Cardiac muscle cell (in vitro differentiated cells and primary cell): ENCODE results near the gene MARCHF10. TPM values are rescaled to one million over a fixed set of nuclear protein-coding genes. Genes with fewer than 3 reads are reported as not detected.

Experiments
- DNase-seq, 2 donors: peaks; one replicate each; pipeline versions ENCODE4 v3.0.0 to v3.0.0-alpha.2; 2010 to 2017; ENCODE audit warnings: low read depth in 1 of 2, low spot score in 1 of 2
- H3K27ac ChIP-seq: fragments of 200-600 bp; sonication (generic); 2 replicates; pipeline ENCODE4 v1.5.1; 2016
- H3K27me3 ChIP-seq: fragments of 200-600 bp; sonication (generic); 2 replicates; pipeline ENCODE4 v1.6.0; 2016; ENCODE audit warnings: control low read depth
- H3K36me3 ChIP-seq: fragments of 200-600 bp; sonication (generic); 2 replicates; pipeline ENCODE4 v1.5.1; 2016; ENCODE audit warnings: control low read depth
- H3K4me1 ChIP-seq: fragments of 200-600 bp; sonication (generic); 2 replicates; pipeline ENCODE4 v1.8.1; 2017; ENCODE audit warnings: low read depth, mild to moderate bottlenecking, mixed run types
- H3K4me3 ChIP-seq: fragments of 200-600 bp; sonication (generic); 2 replicates; pipeline ENCODE4 v1.5.1; 2016; ENCODE audit warnings: mild to moderate bottlenecking
- H3K9me3 ChIP-seq: fragments of 200-600 bp; sonication (generic); 2 replicates; pipeline ENCODE4 v1.5.1; 2017; ENCODE audit warnings: low read depth, mild to moderate bottlenecking, control low read depth
- polyA plus RNA-seq: library from polyadenylated mRNA; unstranded; fragments of >200 nt; fragmentation: Nextera tagmentation; extraction: Ambion mirVana; gene quantifications from 2 replicates; pipeline ENCODE4 v1.2.1, GENCODE V29; 2016
- total RNA-seq: library from RNA; depleted of rRNA; stranded (reverse); fragments of >200 nt; gene quantifications from 2 replicates; pipeline ENCODE4 v1.2.3, GENCODE V29; 2016
- TF ChIP-seq, protein P1 (sequence below): IDR thresholded peaks from 2 replicates; pipeline ENCODE4 v1.5.1; 2012; ENCODE audit warnings: low read depth, mild to moderate bottlenecking, low read length

Gene MARCHF10
- total and polyA plus RNA-seq, 2 experiments from 2014 or later: 0.77 to 1.1 TPM

DNA sequence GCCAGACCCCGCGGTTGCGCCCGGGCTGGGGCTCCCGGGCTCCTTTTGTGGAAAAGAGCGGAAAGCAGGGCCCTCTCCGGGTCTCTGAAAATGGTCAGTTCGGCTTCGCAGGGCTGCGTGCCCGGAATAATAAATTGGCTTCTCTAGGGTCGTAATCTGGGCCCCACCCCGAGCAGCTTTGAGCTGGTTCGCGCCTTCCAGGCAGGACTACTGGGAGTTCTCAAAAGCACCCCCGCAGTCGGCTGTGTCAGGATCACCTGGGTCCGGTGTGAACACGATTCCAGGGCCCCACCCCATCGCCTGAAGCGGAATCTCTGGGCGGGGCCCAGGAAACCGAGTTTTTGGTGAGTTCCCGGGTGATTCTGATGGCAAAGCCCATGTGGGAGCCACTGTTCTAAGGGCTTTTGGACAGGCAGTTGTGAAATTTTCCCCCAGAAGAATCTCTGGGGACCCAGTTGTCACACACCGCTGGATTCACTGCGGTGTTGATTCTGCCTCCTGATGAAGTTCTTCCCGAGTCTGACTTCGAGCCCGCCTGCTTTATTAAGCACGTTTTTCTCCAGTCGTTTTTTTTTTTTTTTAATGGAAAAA, 103.6 kb downstream of the MARCHF10 start:
- H3K9me3 ChIP-seq: no peaks in the 10 kb centered on the region
- peak overlapping the region; percentile 69 for H3K4me3 ChIP-seq
- TF ChIP-seq, protein P1, sequence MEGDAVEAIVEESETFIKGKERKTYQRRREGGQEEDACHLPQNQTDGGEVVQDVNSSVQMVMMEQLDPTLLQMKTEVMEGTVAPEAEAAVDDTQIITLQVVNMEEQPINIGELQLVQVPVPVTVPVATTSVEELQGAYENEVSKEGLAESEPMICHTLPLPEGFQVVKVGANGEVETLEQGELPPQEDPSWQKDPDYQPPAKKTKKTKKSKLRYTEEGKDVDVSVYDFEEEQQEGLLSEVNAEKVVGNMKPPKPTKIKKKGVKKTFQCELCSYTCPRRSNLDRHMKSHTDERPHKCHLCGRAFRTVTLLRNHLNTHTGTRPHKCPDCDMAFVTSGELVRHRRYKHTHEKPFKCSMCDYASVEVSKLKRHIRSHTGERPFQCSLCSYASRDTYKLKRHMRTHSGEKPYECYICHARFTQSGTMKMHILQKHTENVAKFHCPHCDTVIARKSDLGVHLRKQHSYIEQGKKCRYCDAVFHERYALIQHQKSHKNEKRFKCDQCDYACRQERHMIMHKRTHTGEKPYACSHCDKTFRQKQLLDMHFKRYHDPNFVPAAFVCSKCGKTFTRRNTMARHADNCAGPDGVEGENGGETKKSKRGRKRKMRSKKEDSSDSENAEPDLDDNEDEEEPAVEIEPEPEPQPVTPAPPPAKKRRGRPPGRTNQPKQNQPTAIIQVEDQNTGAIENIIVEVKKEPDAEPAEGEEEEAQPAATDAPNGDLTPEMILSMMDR: no peak
- no peaks in the 10 kb centered on the region for H3K36me3 ChIP-seq
- H3K4me1 ChIP-seq: peaks cover 15% of the 10 kb centered on the region
- no peaks in the 10 kb centered on the region for H3K27me3 ChIP-seq
- DNase-seq: peak; percentile 29 to 44
- H3K27ac ChIP-seq: peak overlapping the region; percentile 70

DNA sequence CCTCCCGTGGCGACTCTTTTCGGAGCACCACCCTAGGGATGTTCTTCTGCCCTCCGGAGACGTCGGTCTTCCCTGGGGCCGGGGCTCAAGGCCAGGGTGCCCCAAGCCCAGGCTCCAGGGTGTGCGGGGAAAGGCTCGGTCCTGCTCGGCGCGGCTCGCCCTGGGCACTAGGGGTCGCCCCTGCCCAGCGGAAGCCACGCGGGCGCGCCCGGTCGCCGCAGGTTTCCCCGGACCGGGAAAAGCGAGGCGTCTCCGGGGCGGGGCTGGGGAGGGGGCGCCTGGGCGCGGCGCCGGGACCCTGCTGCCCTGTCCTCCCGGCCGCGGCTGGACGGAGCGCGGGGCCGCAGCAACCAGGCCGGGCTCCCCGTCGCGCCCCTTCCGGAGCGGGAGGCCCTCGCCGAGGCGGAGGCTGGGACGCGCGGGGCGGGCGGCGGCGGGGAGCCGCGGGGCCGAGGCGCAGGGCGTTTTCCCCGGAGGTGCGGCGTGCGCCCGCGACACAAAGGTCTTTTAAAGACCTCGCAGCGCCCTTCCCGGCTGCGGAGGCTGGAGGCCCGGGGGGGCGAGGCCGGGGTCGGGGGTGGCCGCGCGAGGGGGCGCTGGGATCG, 104.2 kb downstream of the MARCHF10 start:
- DNase-seq: peak; percentile 70 to 87
- Histone ChIP-seq H3K27ac (peak overlapping the region; percentile 70), H3K36me3 (no peaks in the 10 kb centered on the region), H3K27me3 (no peaks in the 10 kb centered on the region), H3K9me3 (no peaks in the 10 kb centered on the region), H3K4me1 (peaks cover 15% of the 10 kb centered on the region), H3K4me3 (peak overlapping the region; percentile 69)
- TF ChIP-seq, protein P1: peak; percentile 70

DNA sequence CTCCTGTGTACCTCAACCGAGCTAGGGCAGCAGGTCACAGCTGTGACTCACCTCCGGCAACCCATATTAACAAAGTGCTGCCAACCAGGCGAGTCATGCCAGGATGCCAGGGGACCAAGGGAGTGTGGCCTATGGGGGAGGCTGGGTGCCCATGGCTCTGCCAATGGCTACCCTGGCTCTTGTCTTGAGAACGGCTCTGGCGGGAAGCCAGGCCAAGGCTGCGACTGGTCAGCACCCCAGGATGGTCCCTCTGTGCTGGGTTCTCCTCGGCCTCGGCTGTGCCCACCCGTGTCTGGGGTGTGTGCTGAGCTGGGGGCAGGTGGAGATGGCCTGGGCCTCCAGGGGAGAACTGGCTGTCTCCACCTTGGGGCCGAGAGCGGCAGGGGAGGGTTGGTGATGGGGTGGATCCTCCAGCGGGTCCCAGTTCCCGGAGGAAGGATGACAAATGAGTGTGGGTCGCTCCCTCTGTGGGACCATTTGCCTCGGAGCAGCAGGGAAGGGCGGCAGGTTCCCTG, 104.8 kb downstream of the MARCHF10 start:
- no peaks in the 10 kb centered on the region for H3K36me3 ChIP-seq
- no peaks in the 10 kb centered on the region for H3K27me3 ChIP-seq
- peaks cover 15% of the 10 kb centered on the region for H3K4me1 ChIP-seq
- H3K4me3 ChIP-seq: no peak overlapping the region
- H3K9me3 ChIP-seq: no peaks in the 10 kb centered on the region
- TF ChIP-seq, protein P1: no peak
- DNase-seq: no peak
- H3K27ac ChIP-seq: no peak overlapping the region

DNA sequence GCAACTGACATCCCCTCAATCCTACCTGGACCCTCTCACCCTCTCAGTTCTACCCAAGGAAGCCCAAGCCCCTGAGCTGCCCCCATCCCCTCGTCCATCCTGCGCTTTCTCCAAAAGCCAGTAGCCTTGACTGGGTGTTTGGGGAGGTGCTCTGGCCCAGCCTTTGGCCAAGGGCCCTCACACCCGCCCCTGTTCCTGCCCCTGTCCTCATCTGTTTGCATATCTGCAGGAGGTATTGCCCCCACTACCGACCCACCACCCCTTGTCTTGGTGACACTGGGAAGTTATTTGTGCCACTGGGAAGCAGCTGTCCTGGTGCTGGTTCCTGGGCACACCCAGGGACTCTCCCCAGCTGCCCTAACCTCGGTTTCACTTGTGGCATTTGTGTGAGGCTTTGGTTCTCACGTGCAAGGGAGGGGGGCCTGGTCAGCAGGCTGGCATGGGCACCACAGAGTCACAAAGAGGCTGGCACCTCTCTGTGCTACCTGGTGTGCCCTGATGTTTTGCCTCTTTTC, 105.3 kb downstream of the MARCHF10 start:
- H3K27me3 ChIP-seq: no peaks in the 10 kb centered on the region
- H3K4me1 ChIP-seq: peaks cover 15% of the 10 kb centered on the region
- H3K27ac ChIP-seq: no peak overlapping the region
- no peak for DNase-seq
- H3K9me3 ChIP-seq: no peaks in the 10 kb centered on the region
- H3K36me3 ChIP-seq: no peaks in the 10 kb centered on the region
- TF ChIP-seq, protein P1: no peak
- H3K4me3 ChIP-seq: no peak overlapping the region

DNA sequence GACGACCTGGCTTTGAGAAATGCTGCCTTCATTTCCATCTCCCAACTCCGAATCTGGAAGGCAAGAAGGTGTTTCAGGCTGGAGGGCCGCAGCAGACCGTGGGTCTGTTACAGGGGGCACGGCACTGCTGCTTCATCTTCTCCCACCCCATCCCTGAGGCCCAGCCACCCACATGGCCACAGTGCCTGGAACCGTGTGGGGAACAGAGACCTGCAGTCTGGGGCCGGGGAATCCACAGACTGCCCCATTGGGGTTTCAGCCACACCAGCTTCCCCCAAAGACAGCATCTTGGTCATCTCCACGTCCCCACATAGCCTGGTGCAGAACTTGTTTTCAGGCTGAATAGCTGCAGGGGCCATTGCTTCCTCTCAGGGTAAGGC, 106.4 kb downstream of the MARCHF10 start:
- Histone ChIP-seq H3K36me3 (no peaks in the 10 kb centered on the region), H3K4me3 (no peak overlapping the region), H3K9me3 (no peaks in the 10 kb centered on the region), H3K4me1 (peaks cover 20% of the 10 kb centered on the region), H3K27me3 (no peaks in the 10 kb centered on the region), H3K27ac (no peak overlapping the region)
- TF ChIP-seq, protein P1: no peak
- DNase-seq: no peak
